HEK293T (cell line): Measurements from ENCODE around the gene AGBL4.

Experiments used
- CTCF ChIA-PET: fragments of 350-600 bp; formaldehyde crosslinking; extraction: SDS; loops from one replicate; lab custom pipeline; 2021; ENCODE audit warnings: antibody characterized with exemption, inconsistent platforms; lab: Yijun Ruan, JAX
- POLR2A ChIA-PET: fragments of 350-600 bp; formaldehyde crosslinking; extraction: SDS; loops from one replicate; lab custom pipeline; 2020; ENCODE audit warnings: antibody characterized with exemption, inconsistent platforms; lab: Yijun Ruan, JAX
- DNase-seq: peaks from one replicate; pipeline ENCODE4 v3.0.0; 2012; ENCODE audit warnings: mixed read lengths; ENCODE audit errors: extremely low spot score
- ARNT ChIP-seq: fragments of 450-650 bp; IDR thresholded peaks from 2 replicates; pipeline ENCODE4 v1.6.1; 2017; ENCODE audit warnings: mild to moderate bottlenecking
- BHLHE40 ChIP-seq: fragments of 450-650 bp; IDR thresholded peaks from 2 replicates; pipeline ENCODE4 v1.6.1; 2016; ENCODE audit warnings: mild to moderate bottlenecking, moderate library complexity, borderline replicate concordance
- CTBP1 ChIP-seq: fragments of 450-650 bp; IDR thresholded peaks from 2 replicates; pipeline ENCODE4 v1.6.1; 2016; ENCODE audit warnings: borderline replicate concordance
- ELF4 ChIP-seq: fragments of 450-650 bp; IDR thresholded peaks from 2 replicates; pipeline ENCODE4 v1.6.1; 2017; ENCODE audit warnings: antibody characterized with exemption
- FOXA1 ChIP-seq: fragments of 450-650 bp; IDR thresholded peaks from 2 replicates; pipeline ENCODE4 v1.6.1; 2016; ENCODE audit warnings: mild to moderate bottlenecking
- FOXK2 ChIP-seq: fragments of 450-650 bp; IDR thresholded peaks from 2 replicates; pipeline ENCODE4 v1.6.1; 2016; ENCODE audit warnings: mild to moderate bottlenecking
- FOXM1 ChIP-seq: fragments of 450-650 bp; IDR thresholded peaks from 2 replicates; pipeline ENCODE4 v1.6.1; 2017; ENCODE audit warnings: mild to moderate bottlenecking, borderline replicate concordance
- HDGF ChIP-seq: fragments of 450-650 bp; IDR thresholded peaks from 2 replicates; pipeline ENCODE4 v1.6.1; 2017; ENCODE audit warnings: antibody characterized with exemption, borderline replicate concordance
- L3MBTL2 ChIP-seq: fragments of 450-650 bp; conservative IDR thresholded peaks from 2 replicates; pipeline ENCODE4 v1.6.1; 2016; ENCODE audit warnings: mild to moderate bottlenecking
- LEF1 ChIP-seq: fragments of 450-650 bp; IDR thresholded peaks from 2 replicates; pipeline ENCODE4 v1.6.1; 2017; ENCODE audit warnings: mild to moderate bottlenecking, borderline replicate concordance
- NFRKB ChIP-seq: fragments of 450-650 bp; IDR thresholded peaks from 2 replicates; pipeline ENCODE4 v1.6.1; 2016; ENCODE audit warnings: mild to moderate bottlenecking, moderate library complexity
- SP1 ChIP-seq: fragments of 450-650 bp; IDR thresholded peaks from 2 replicates; pipeline ENCODE4 v1.6.1; 2017
- SUZ12 ChIP-seq: fragments of 450-650 bp; IDR thresholded peaks from 2 replicates; pipeline ENCODE4 v1.6.1; 2016; ENCODE audit warnings: mild to moderate bottlenecking
- TARDBP ChIP-seq: fragments of 450-650 bp; IDR thresholded peaks from 2 replicates; pipeline ENCODE4 v1.6.1; 2016
- ZNF384 ChIP-seq: fragments of 450-650 bp; IDR thresholded peaks from 2 replicates; pipeline ENCODE4 v1.6.1; 2016
- TF ChIP-seq, protein P1 (sequence below): fragments of 450-650 bp; IDR thresholded peaks from 2 replicates; pipeline ENCODE4 v1.6.1; 2016

The AGBL4 gene

DNA sequence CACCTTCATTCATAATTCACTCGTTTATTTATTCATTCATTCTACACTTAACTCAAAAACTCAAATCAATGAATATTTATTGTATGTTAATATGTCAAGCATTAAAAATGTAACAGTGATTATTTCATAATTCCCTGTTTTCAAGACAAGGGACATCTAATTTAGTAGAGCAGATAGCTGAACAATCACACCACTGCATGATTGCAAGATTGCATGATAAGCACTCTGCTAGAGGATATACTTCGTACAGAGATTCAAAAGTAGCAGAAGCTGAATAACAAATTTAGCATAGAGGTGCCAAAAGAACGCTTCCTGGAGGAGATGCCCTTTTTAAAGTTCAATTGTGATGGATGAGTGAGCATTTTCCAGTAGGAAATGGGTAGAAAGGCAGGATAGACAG, 1056.4 kb downstream of the AGBL4 start:
- TF ChIP-seq, protein P1, sequence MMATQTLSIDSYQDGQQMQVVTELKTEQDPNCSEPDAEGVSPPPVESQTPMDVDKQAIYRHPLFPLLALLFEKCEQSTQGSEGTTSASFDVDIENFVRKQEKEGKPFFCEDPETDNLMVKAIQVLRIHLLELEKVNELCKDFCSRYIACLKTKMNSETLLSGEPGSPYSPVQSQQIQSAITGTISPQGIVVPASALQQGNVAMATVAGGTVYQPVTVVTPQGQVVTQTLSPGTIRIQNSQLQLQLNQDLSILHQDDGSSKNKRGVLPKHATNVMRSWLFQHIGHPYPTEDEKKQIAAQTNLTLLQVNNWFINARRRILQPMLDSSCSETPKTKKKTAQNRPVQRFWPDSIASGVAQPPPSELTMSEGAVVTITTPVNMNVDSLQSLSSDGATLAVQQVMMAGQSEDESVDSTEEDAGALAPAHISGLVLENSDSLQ, result no peak
- TF ChIP-seq CTBP1 (no peak), HDGF (no peak)
- DNase-seq, result no peak
- POLR2A ChIA-PET, result no interaction called here
- CTCF ChIA-PET, result no interaction called here

DNA sequence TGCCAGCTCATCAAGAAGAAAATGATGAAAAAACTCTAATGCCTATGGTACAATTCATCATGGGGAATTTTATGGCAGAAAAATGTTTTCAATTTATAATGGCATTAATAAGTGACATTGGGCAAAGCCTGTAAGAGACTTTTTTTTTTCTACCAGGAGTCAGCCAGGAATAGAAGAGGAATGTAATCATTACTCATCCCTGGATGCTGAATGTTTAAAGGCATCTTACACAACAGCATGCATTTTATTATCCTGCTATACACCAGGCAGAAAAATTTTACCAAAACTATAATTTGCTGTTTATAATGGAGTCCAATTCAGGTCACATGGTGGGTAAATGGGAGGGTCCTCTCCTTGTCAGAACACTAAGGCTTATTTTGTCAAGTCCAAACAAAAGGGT, 1057.2 kb downstream of the AGBL4 start:
- ChIA-PET POLR2A (no interaction called here), CTCF (no interaction called here)
- TF ChIP-seq HDGF (no peak), L3MBTL2 (no peak), LEF1 (no peak), FOXA1 (no peak), BHLHE40 (no peak), ZNF384 (no peak), CTBP1 (no peak)
- no peak for DNase-seq

DNA sequence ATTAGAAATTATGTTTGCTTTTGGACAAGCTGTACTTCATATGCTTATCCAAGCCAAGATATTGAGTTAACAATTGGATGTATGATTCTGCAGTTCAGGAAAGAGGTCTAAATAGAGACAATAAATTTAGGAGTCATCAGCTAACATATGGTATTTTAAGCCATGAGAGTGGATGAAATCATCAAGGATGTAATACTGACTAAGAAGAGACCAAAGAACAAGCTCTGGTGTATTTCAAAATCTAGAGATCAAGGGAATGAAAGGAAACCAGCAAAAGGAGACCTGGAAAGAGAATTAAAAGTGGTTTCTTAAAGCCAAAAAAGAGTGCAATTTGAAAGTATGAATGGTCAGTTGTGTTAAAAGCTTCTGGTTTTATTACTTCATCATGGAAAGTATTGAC, 1063.4 kb downstream of the AGBL4 start:
- no peak for TF ChIP-seq NFRKB
- no peak for TF ChIP-seq TARDBP
- no peak for TF ChIP-seq SUZ12
- no peak for TF ChIP-seq SP1
- no peak for TF ChIP-seq ARNT
- no peak for TF ChIP-seq CTBP1
- CTCF ChIA-PET, result no interaction called here
- no peak for DNase-seq
- POLR2A ChIA-PET, result no interaction called here

DNA sequence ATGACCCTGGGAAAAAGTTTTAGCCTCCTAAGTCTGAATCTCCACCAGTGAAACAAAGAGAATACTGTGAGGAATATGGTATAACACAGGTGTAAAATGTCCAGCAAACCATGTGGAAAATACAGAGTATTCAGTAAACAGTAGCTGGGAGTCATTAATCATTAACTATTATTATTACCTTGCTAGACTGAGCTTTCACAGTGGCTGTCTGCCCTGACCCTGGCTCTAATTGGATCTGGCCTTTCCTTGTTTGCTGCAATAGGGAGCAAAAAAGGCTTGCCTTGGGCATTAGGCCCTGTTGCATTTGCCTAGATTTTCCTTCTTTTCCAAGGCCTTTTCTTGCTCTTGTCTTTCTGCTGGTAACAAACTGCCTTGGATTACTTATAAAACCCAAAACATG, 1068.0 kb downstream of the AGBL4 start:
- CTCF ChIA-PET, result no interaction called here
- TF ChIP-seq SP1 (no peak), SUZ12 (no peak), ELF4 (no peak), ARNT (no peak), ZNF384 (no peak), CTBP1 (no peak), NFRKB (no peak), TARDBP (no peak), L3MBTL2 (no peak), FOXM1 (no peak), LEF1 (no peak), FOXK2 (no peak), HDGF (no peak), BHLHE40 (no peak), FOXA1 (no peak)
- TF ChIP-seq, protein P1, result no peak
- DNase-seq, result no peak

DNA sequence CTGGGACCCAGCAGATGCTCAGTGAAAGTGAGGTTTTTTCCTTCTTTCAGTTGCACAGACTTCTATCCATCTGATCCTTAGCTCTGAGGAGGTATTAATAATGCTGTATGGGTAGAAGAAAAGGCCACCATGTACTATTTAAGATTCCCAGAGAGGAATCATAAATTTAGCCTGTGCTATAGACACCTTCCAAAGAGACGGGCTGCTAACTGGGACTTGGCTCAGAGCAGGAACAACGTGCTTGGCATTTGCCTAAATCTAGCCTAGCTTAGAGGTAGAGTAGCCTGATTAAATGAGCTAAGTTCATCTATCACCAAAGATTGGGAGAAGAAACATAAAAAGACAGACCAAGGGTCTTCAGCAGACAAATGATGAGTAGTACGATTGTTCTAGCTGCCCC, 1070.1 kb downstream of the AGBL4 start:
- no peak for DNase-seq
- CTCF ChIA-PET, result no interaction called here
- POLR2A ChIA-PET, result no interaction called here
- TF ChIP-seq TARDBP, result no peak
- TF ChIP-seq, protein P1, result no peak
- no peak for TF ChIP-seq FOXA1
- TF ChIP-seq ZNF384, result no peak
- TF ChIP-seq CTBP1, result no peak
- TF ChIP-seq SP1, result no peak
- TF ChIP-seq BHLHE40, result no peak
- TF ChIP-seq L3MBTL2, result no peak
- no peak for TF ChIP-seq ARNT
- no peak for TF ChIP-seq FOXM1
- TF ChIP-seq HDGF, result no peak
- no peak for TF ChIP-seq ELF4
- no peak for TF ChIP-seq FOXK2
- TF ChIP-seq LEF1, result no peak
- no peak for TF ChIP-seq NFRKB
- TF ChIP-seq SUZ12, result no peak

More for the DNA sequence above, 1068.0 kb downstream of the AGBL4 start:
- POLR2A ChIA-PET, result no interaction called here

DNA sequence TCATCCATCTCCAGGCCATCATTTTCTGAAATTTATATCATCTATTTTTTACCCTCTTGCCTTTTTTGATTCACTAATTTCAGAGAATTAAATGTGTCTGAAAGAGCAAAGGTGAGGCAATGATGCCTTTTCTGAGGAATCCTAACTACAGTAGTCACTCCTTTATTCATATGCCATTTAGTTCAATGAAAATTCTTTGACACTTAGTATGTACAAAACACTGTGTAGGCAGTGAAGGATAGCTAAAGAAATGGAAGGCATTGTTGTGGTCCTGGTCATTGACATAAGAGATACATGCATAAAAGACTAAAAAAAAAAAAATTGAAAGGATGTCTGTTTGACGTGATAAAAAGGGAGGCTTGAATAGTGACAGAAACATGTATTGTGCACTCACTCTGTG, 1075.2 kb downstream of the AGBL4 start:
- TF ChIP-seq BHLHE40, result no peak
- TF ChIP-seq ZNF384, result no peak
- TF ChIP-seq SP1, result no peak
- TF ChIP-seq, protein P1, result no peak
- TF ChIP-seq NFRKB, result no peak
- TF ChIP-seq FOXK2, result no peak
- no peak for TF ChIP-seq L3MBTL2
- TF ChIP-seq FOXA1, result no peak
- no peak for TF ChIP-seq ELF4
- no peak for TF ChIP-seq ARNT
- TF ChIP-seq FOXM1, result no peak
- TF ChIP-seq SUZ12, result no peak
- TF ChIP-seq LEF1, result no peak
- TF ChIP-seq CTBP1, result no peak
- ChIA-PET CTCF (no interaction called here), POLR2A (no interaction called here)
- DNase-seq, result no peak
